Natural killer cell (primary cell): ENCODE results near the gene DIAPH1. TPM values are rescaled to one million over a fixed set of nuclear protein-coding genes. Genes with fewer than 3 reads are reported as not detected.

ENCODE experiments used
- ATAC-seq, 3 donors: fragments of 150-1000 bp in 2 of 3; fragments of 200-7000 bp in 1 of 3; cut with Tn5 transposase; 1 replicate in 1 of 3; 2 replicates in 2 of 3; pipeline ENCODE4 v1.10.0; 2021; ENCODE audit warnings: mild to moderate bottlenecking in 2 of 3, moderate library complexity in 2 of 3
- DNase-seq, 2 donors: peaks; one replicate each; pipeline versions ENCODE4 v3.0.0 to v3.0.0-alpha.2; 2013 to 2021; ENCODE audit warnings: mixed read lengths in 1 of 2
- H3K27ac ChIP-seq: one replicate; pipeline ENCODE4 v1.5.1; 2013; ENCODE audit warnings: mild to moderate bottlenecking, low read length
- H3K27me3 ChIP-seq: one replicate; pipeline ENCODE4 v1.6.1; 2013; ENCODE audit warnings: low read length; ENCODE audit not compliant: control insufficient read depth, insufficient read depth
- H3K36me3 ChIP-seq: one replicate; pipeline ENCODE4 v1.6.1; 2013; ENCODE audit warnings: low read length; ENCODE audit not compliant: control insufficient read depth, insufficient read depth
- H3K4me1 ChIP-seq: one replicate; pipeline ENCODE4 v1.6.1; 2013; ENCODE audit warnings: low read length; ENCODE audit not compliant: control insufficient read depth, insufficient read depth
- H3K4me3 ChIP-seq: one replicate; pipeline ENCODE4 v1.5.1; 2013; ENCODE audit warnings: low read length
- H3K9me3 ChIP-seq: one replicate; pipeline ENCODE4 v1.6.1; 2013; ENCODE audit warnings: low read length; ENCODE audit not compliant: control insufficient read depth, insufficient read depth
- H3K27ac Mint-ChIP-seq, 2 donors: one replicate each; pipeline ENCODE4 v1.8.0; 2022; ENCODE audit warnings: mild to moderate bottlenecking in 2 of 2, mixed read lengths in 2 of 2, moderate library complexity in 1 of 2
- H3K27me3 Mint-ChIP-seq, 2 donors: one replicate each; pipeline ENCODE4 v1.8.0; 2022; ENCODE audit warnings: low read depth in 2 of 2, mixed read lengths in 2 of 2
- H3K36me3 Mint-ChIP-seq: one replicate; pipeline ENCODE4 v1.8.0; 2022; ENCODE audit warnings: mixed read lengths
- H3K4me1 Mint-ChIP-seq, 2 donors: one replicate each; pipeline ENCODE4 v1.8.0; 2022; ENCODE audit warnings: mixed read lengths in 2 of 2
- H3K4me3 Mint-ChIP-seq: one replicate; pipeline ENCODE4 v1.8.0; 2022; ENCODE audit warnings: mild to moderate bottlenecking, moderate library complexity, mixed read lengths
- H3K9me3 Mint-ChIP-seq, 2 donors: one replicate each; pipeline ENCODE4 v1.8.0; 2022; ENCODE audit warnings: mixed read lengths in 2 of 2
- WGBS: methylation state at CpG from one replicate; pipeline ENCODE4 v1.1.7; 2013; ENCODE audit warnings: missing lambda C conversion rate; ENCODE audit not compliant: insufficient coverage; 5-methylcytosine and 5-hydroxymethylcytosine counted together
- intact Hi-C: fragments of 100-400 bp; cut with micrococcal nuclease; formaldehyde crosslinking; loops from one replicate; pipeline ENCODE4 v1.14.2; 2022
- total RNA-seq, 4 donors: library from RNA; stranded (reverse); fragments of 120-200 nt in 1 of 4; gene quantifications; one replicate each; pipeline versions ENCODE4 v1.2.3 to v1.2.4, GENCODE V29; 2013 to 2022
- TF ChIP-seq, protein P1 (sequence below): fragments of 200-600 bp; IDR thresholded peaks from one replicate; pipeline ENCODE4 v1.8.0; 2022; ENCODE audit warnings: antibody characterized with exemption

Gene DIAPH1
- total RNA-seq, 3 donors from 2014 or later (not counting 1 experiment from before 2014, with no cell fraction given): 410 to 456 (median 419) TPM

DNA sequence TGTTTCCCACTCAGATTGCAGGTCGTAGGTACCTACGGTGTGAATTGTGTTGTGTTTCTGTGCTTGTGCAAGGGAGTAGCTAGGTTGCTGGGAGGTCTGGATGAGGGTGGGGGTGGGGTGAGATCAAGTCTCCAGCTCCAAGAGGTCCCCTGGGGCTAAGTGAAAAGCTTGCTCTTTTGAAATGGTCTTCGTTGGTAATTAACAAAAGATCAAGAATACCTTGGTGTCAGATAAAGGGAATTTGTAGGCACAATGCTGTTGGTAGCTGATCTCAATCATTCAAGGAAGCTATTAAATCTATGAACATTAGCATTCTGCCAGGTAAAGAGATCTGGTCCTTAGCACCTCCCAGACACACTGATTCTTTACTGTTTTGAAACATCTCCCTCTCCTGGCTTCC lies 134.9 kb downstream of the DIAPH1 start:
- Mint-ChIP-seq H3K4me3 (no peak overlapping the region), H3K27me3 (peaks cover 45 to 60% of the 10 kb centered on the region in 2 donors)

DNA sequence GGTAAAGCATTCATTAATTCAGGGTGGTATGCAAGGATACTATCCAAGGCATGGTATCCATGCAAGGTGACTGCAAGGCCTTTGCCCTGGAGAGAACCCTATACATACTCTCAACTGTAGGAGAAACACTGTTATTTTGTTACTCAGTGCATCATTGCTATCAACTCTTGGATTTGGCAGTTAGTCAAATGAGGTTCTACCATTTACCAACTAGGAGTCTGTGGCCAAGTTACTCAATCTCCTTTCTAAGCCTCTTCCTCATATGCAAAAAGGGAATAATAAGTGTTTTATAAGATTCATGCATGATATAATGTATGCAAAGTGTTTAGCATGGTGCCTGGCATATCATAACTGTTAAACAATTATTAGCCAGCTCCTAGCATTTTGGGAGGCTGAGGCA lies 139.0 kb downstream of the DIAPH1 start:
- TF ChIP-seq, protein P1, sequence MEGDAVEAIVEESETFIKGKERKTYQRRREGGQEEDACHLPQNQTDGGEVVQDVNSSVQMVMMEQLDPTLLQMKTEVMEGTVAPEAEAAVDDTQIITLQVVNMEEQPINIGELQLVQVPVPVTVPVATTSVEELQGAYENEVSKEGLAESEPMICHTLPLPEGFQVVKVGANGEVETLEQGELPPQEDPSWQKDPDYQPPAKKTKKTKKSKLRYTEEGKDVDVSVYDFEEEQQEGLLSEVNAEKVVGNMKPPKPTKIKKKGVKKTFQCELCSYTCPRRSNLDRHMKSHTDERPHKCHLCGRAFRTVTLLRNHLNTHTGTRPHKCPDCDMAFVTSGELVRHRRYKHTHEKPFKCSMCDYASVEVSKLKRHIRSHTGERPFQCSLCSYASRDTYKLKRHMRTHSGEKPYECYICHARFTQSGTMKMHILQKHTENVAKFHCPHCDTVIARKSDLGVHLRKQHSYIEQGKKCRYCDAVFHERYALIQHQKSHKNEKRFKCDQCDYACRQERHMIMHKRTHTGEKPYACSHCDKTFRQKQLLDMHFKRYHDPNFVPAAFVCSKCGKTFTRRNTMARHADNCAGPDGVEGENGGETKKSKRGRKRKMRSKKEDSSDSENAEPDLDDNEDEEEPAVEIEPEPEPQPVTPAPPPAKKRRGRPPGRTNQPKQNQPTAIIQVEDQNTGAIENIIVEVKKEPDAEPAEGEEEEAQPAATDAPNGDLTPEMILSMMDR: no peak
- H3K36me3 Mint-ChIP-seq: no peaks in the 10 kb centered on the region
- no peak overlapping the region for H3K27ac ChIP-seq
- peaks cover 30% of the 10 kb centered on the region for H3K27me3 ChIP-seq
- peaks cover 64 to 66% of the 10 kb centered on the region in 2 donors for H3K27me3 Mint-ChIP-seq
- H3K27ac Mint-ChIP-seq: no peak overlapping the region
- no peak overlapping the region for H3K4me3 Mint-ChIP-seq
- H3K4me1 Mint-ChIP-seq: peaks cover 22 to 24% of the 10 kb centered on the region in 2 donors
- no peaks in the 10 kb centered on the region for H3K9me3 Mint-ChIP-seq
- H3K36me3 ChIP-seq: no peaks in the 10 kb centered on the region
- intact Hi-C loops: no loop called here
- ATAC-seq: no peak
- no peak overlapping the region for H3K4me3 ChIP-seq
- H3K9me3 ChIP-seq: no peaks in the 10 kb centered on the region
- H3K4me1 ChIP-seq: peaks cover 21% of the 10 kb centered on the region
- no peak for DNase-seq

More for the DNA sequence above, 134.9 kb downstream of the DIAPH1 start:
- intact Hi-C loops: no loop called here
- TF ChIP-seq, protein P1: no peak
- Histone ChIP-seq H3K4me1 (peaks cover 10% of the 10 kb centered on the region), H3K27me3 (peaks cover 18% of the 10 kb centered on the region), H3K27ac (no peak overlapping the region), H3K36me3 (no peaks in the 10 kb centered on the region), H3K4me3 (no peak overlapping the region), H3K9me3 (no peaks in the 10 kb centered on the region)
- H3K27ac Mint-ChIP-seq: no peak overlapping the region
- ATAC-seq (no peak), DNase-seq (no peak)
- WGBS: 48% methylated on average over 3 of the region's 3 CpGs
- no peaks in the 10 kb centered on the region for H3K36me3 Mint-ChIP-seq
- H3K4me1 Mint-ChIP-seq: peaks cover 0 to 6% of the 10 kb centered on the region in 2 donors
- no peaks in the 10 kb centered on the region for H3K9me3 Mint-ChIP-seq

DNA sequence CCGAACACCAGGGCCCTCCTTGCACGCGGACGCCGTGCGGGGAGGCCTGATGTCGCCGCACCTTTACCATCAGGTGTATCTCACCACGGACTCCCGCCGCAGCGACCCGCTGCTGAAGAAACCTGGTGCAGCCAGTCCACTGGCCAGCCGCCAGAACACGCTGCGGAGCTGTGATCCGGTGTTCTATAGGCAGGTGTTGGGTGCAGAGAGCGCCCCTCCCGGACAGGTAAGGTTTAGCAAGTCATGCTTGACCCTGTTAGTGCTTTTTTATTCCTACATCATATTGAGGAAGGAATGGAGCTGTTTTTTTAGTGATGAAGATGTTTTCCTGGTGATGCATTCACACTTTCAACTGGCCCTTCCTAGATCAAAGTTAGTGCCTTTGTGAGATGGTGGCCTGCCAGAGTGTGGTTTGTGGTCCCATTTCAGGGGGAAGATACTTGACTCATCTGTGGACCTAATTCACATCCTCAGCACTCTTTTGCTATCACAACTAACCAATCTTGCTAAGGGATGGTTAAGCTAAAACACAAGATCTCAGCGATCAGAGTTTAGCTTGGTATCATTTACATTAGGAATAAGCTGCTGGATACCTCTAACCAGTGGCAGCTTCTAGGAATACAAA lies 140.4 kb downstream of the DIAPH1 start:
- no peaks in the 10 kb centered on the region for H3K9me3 Mint-ChIP-seq
- no peak overlapping the region for H3K27ac Mint-ChIP-seq
- H3K4me1 Mint-ChIP-seq: peaks cover 19 to 22% of the 10 kb centered on the region in 2 donors
- Histone ChIP-seq H3K27me3 (peaks cover 28% of the 10 kb centered on the region), H3K9me3 (no peaks in the 10 kb centered on the region), H3K4me1 (peaks cover 17% of the 10 kb centered on the region), H3K4me3 (no peak overlapping the region), H3K36me3 (no peaks in the 10 kb centered on the region), H3K27ac (no peak overlapping the region)
- TF ChIP-seq, protein P1: no peak
- H3K4me3 Mint-ChIP-seq: no peak overlapping the region
- DNase-seq (no peak), ATAC-seq (no peak)
- H3K36me3 Mint-ChIP-seq: no peaks in the 10 kb centered on the region
- H3K27me3 Mint-ChIP-seq: peaks cover 63 to 68% of the 10 kb centered on the region in 2 donors
- intact Hi-C loops: no loop called here
- WGBS: 45% methylated on average over 20 of the region's 20 CpGs

DNA sequence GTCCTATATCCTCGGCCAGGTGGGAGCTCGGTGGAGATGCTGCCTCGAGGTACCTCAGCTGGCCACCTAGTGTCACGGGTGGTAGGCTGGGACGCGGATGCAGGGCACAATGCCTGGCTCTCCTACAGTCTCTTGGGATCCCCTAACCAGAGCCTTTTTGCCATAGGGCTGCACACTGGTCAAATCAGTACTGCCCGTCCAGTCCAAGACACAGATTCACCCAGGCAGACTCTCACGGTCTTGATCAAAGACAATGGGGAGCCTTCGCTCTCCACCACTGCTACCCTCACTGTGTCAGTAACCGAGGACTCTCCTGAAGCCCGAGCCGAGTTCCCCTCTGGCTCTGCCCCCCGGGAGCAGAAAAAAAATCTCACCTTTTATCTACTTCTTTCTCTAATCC lies 141.0 kb downstream of the DIAPH1 start:
- H3K27ac Mint-ChIP-seq: no peak overlapping the region
- Histone ChIP-seq H3K36me3 (no peaks in the 10 kb centered on the region), H3K4me3 (no peak overlapping the region), H3K9me3 (no peaks in the 10 kb centered on the region), H3K27ac (no peak overlapping the region), H3K27me3 (peaks cover 28% of the 10 kb centered on the region), H3K4me1 (peaks cover 17% of the 10 kb centered on the region)
- no peaks in the 10 kb centered on the region for H3K9me3 Mint-ChIP-seq
- intact Hi-C loops: no loop called here
- TF ChIP-seq, protein P1: no peak
- ATAC-seq (no peak), DNase-seq (no peak)
- no peaks in the 10 kb centered on the region for H3K36me3 Mint-ChIP-seq
- 47% methylated on average over 13 of the region's 13 CpGs for WGBS
- peaks cover 60 to 62% of the 10 kb centered on the region in 2 donors for H3K27me3 Mint-ChIP-seq
- H3K4me1 Mint-ChIP-seq: peaks cover 19 to 22% of the 10 kb centered on the region in 2 donors
- H3K4me3 Mint-ChIP-seq: no peak overlapping the region
